Stimulated activated CD8-positive, alpha-beta memory T cell treated with anti-CD3 and anti-CD28 coated beads, Interleukin-15, amount 100 ng/mL, for 48 hours (primary cell): ENCODE measurements around the gene ZNF763.
"Not testable (repeated sequence)": the region's sequence is repeated elsewhere in the genome, so short reads cannot be mapped to it uniquely, and the experiment has no call there.

ENCODE experiments used
- DNase-seq, 2 donors: peaks; one replicate each; pipeline ENCODE4 v3.0.0-alpha.2; 2020; ENCODE audit warnings: low read depth in 2 of 2

ZNF763 gene

DNA sequence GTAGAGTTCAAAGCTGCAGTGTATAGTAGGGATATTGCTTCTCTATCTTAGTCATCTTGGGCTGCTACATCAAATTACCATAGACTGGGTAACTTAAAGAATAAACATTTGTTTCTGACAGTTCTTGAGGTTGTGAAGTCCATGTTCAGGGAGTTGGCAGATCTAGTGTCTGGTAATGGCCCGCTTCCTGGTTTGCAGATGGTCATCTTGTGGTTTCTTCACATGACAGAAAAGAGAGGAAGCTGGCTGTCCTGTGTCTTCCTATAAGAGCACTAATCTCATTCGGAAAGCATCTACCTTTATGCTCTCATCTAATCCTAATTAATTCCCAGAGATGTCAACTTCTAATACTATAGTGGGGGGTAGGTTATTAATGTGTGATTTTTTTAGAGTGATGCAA lies 6.2 kb downstream of the ZNF763 start:
- DNase-seq = no peak

DNA sequence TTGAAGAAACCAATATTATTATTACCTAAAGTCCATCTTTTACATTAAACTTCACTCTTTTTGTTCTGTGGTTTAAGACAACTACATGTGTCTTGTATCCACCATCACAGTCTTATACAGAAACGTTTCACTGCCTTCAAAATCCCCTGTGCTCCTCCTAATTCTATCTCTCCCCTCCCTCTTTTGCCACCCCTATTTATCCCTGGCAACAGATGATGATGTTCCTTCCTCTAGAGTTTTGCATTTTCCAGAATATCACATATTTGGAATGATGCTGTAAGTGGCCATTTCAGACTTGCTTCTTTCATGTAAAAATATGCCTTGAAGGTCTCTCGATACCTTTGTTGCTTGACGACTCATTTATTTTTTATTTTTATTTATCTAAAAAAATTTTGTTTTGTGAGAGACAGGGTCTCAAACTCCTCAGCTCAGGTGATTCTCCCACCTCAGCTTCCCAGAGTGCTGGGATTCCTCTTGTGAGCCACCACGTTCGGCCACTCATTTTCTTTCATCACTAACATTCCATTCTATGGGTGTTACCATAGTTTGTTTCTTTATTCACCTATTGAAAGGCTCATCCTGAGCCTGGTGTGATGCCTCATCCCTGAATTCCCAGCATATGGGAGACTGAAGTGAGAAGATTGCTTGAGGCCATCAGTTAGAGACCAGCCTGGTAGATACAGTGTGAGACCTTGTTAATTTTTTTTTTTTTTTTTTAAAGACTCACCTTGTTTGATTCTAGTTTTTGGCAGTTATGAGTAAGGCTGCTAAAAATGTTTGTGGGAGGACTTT lies 8.4 kb downstream of the ZNF763 start:
- DNase-seq = no peak

DNA sequence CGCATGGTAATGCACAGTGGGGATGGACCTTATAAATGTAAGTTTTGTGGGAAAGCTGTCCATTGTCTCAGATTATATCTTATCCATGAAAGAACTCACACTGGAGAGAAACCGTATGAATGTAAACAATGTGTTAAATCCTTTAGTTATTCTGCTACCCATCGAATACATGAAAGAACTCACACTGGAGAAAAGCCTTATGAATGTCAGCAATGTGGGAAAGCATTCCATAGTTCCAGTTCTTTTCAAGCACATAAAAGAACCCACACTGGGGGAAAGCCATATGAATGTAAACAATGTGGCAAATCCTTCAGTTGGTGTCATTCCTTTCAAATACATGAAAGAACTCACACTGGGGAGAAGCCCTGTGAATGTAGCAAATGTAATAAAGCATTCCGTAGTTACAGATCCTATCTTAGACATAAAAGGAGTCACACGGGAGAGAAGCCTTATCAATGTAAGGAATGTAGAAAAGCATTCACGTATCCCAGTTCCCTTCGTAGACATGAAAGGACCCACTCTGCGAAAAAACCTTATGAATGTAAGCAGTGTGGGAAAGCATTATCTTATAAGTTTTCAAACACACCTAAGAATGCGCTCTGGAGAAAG lies 13.8 kb downstream of the ZNF763 start:
- no peak for DNase-seq

DNA sequence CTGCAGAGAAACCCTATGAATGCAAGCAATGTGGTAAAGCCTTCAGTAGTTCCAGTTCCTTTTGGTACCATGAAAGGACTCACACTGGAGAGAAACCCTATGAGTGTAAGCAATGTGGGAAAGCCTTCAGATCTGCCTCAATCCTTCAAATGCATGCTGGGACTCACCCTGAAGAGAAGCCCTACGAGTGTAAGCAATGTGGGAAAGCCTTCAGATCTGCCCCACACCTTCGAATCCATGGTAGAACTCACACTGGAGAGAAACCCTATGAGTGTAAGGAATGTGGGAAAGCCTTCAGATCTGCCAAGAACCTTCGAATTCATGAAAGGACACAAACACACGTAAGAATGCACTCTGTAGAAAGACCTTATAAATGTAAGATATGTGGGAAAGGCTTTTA lies 14.7 kb downstream of the ZNF763 start:
- DNase-seq = no peak

DNA sequence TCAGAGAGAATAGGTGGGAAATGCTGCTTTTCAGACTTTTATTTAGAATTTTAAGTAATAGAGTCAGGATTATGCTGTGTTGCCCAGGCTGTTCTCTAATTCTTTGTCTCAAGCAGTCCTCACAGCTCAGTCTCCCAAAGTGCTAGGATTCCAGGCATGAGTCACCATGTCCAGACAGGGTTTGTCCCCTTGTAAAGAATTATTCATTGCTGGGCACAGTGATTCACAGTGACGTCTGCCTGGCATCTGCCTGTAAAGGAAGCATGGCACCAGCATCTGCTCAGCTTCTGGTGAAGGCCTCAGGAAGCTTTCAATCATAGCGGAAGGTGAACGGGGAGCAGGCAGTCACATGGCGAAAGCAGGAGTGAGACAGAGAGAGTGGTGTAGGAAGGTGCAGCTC lies 17.7 kb downstream of the ZNF763 start:
- no peak for DNase-seq

DNA sequence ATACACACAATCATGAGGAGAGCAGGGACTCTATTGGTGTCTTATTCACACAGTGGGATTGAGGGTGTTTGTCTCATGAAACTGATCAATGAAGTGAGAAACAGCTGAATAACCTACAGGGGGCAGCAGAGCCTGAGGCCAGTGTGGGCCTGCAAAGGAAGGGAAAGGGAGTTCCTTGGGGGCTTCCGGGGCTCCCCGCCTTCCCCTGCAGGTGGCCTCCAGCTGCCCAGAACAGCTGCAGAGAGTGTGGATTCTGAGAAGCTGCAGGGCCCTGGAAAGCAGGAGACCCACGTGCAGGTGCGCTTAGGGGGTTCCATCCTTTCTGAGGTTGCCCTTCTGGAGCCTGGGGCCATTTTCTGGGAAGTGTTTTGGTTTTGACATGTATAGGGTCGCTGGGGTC lies 20.1 kb downstream of the ZNF763 start:
- DNase-seq = no peak

DNA sequence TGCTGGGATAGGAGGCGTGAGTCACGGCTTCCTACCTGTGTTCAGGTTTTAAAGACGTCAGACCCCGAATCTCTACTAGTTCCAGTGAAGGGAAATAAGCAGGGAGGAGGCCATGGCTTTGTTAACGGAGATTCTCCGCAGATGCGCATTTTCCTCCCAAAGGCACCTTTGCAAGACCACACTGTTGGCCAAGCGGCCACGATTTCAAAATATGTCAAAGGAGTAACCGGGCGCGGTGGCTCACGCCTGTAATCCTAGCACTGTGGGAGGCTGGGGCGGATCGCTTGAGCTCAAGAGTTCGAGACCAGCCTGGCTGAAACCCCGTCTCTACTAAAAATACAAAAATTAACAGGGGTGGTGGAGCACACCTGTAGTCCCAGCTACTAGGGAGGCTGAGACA lies 21.9 kb downstream of the ZNF763 start:
- DNase-seq = no peak

DNA sequence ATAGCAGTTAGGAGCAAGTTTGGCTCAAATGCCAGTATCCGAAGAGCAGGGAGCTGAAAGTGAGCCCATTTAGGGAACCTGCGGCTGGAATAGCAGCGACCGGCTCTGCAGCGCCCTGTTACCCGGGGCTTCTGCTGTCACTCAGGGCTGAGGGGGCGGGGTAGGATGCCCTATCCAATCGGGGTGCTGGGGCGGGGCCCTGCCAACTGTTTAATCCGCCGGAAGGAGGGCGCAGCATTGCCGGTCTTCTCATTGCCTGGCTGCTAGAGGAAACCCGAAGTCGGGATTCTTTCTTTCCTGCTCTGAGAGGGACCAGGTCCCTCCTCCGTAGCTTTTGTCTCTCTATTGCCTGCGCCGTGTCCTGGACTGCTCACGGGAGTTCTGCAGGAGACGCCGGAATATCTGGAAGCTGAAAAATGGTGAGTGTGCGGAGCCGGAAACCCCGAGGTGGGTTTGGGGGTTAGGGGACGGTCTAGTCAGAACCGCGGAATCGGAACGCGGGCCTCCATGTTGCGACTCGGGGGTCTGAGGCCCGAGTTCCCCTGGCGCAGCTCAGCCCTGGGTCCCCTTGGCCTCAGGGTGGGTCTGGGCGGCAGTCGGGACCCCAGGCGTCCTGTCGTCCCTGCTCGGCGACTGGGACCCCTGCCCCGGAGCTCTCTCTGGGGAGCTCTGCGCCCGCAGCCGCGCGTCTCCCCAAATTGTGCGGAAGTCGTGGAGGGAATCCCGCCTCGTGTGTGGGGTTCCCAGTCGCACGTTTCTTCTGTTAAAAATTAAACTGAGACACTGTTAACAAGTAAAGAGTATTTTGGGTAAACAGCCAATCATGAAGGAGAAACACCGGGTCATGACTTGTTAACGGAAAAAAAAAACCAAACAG lies 22.8 kb downstream of the ZNF763 start:
- peak; percentile 89 to 90 for DNase-seq

DNA sequence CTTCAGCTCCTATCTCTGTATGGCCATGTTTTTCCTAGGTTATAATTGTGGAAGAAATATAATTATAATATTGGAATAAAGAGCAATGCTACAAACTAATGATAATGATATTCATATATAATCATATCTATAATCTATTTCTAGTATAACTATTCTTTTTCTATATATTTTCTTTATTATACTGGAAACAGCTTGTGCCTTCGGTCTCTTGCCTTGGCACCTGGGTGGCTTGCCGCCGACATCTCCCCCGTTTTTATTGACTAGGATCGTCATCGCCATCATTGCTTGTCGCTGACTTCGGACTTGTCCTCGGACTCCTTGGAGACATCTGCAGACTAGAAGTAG lies 24.2 kb downstream of the ZNF763 start:
- DNase-seq = no peak

DNA sequence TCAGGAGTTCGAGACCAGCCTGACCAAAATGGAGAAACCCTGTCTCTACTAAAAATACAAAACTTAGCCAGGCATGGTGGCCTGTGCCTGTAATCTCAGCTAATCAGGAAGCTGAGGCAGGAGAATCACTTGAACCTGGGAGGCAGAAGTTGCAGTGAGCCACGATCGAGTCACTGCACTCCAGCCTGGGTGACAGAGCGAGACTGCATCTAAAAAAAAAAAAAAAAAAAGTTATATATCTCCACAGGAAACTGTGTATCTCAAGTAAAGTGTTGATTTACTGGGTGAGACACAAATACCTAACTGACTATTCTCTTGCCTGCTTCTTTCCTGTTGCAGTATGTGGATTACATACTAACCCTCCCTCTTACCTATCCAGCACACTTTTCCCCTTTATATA lies 27.1 kb downstream of the ZNF763 start:
- DNase-seq = not testable (repeated sequence)

DNA sequence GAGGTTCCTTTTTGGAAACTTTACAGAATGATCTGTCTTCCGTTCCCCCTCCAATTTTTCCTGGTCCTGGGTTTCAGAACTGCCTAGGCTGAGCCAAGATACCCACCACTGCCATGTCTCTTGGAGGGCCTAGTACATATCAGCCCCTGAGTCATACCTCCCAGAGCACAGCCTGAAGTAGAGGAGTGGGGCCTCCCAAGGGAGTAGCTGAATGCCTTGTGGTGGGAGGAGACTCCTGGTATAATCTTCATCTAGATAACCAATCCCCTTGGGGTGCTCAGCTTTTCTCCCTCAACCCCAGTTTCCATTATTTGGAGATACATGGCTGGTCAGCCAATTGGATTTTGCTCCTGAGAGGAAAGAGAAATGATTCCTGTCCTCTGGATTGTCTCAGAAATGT lies 30.3 kb downstream of the ZNF763 start:
- DNase-seq = no peak

DNA sequence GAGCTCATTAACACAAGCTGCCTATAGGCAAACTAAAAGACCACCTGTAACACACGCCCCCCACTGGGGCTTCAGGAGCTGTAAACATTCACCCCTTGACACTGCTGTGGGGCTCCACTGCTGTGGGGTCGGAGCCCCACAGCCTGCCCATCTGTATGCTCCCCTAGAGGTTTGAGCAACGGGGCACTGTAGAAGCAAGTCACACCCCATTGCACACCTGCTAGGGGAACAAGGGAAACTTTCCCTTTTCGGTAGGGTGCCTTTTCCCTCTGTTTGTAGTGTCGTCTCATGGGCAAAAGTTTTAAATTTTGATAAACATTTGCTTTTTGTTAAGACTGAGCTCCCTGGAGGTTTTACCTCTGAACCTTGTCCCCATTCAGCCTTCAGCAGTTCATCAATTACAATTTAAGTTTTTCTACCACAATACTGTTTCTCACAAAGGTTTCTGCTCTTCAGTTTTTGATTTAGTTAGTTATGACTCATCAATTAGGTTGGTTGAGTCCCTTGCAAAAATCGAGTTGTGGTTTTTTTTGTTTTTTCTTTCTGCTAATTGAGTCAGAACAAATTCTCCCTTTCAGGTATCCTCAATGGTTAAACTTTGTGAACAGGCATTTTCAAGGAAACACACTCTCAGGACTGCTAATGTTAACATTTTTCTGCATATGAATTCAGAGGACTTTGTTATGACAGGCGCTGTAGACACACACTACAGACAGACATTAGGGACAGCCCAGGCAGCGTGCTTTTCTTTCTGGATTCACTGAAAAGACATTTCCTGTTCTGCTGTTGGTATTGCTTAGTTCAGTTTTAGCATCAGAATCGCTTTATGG lies 35.5 kb downstream of the ZNF763 start:
- no peak for DNase-seq

DNA sequence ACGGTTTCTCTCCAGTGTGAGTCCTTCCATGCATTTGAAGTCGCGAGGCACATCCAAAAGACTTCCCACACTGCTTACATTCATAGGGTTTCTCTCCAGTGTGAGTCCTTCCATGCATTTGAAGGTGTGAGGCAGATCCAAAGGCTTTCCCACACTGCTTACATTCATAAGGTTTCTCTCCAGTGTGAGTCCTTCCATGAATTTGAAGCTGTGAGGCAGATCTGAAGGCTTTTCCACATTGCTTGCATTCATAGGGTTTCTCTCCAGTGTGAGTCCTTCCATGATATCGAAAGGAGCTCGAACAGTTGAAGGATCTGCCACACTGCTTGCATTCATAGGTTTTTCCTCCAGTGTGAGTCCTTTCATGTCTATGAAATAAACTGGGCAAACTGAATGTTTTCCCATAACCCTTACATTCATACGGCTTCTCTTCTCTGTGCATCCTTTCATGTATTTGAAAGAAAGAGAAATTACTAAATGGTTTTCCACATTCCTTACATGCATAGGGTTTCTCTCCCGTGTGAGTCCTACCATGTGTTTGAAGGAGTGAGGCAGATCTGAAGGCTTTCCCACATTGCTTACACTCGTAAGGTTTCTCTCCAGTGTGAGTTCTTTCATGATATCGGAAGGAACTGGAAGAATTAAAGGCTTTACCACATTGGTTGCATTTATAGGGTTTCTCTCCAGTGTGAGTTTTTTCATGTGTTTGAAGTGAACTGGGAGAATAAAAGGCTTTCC lies 50.3 kb downstream of the ZNF763 start:
- DNase-seq = no peak

DNA sequence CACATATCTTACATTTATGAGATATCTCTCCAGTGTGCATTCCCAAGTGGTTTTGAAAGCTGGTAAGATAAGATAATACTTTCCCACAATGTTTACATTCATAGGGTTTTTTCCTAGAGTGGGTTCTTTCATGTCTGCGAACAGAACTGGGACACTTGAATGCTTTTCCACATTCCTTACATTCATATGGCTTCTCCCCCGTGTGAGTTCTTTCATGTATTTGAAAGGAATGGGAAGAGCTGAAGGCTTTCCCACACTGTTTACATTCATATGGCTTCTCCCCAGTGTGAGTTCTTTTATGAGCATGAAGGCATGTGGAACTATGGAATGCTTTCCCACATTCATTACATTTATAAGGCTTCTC lies 50.9 kb downstream of the ZNF763 start:
- no peak for DNase-seq
